ENCODE measurements around the gene NME8. TPM values are rescaled to one million over a fixed set of nuclear protein-coding genes. Genes with fewer than 3 reads are reported as not detected.

The NME8 gene
- total RNA-seq, 1 donor from 2014 or later = not detected

Other genes starting within 250 kb of the NME8 start
- 0.98 TPM for gene GPR141, start 164.8 kb upstream of the NME8 start, total RNA-seq
- 2.5 TPM for gene SFRP4, start 68.2 kb downstream of the NME8 start, total RNA-seq
- gene EPDR1, start 72.0 kb downstream of the NME8 start, total RNA-seq = 11.6 TPM

Measured in temporal lobe (tissue), 1 donor.